Testis (tissue), 2 donors: ENCODE data around the gene FAM13C.

Experiments used
- CTCF ChIP-seq, 3 experiments: fragments of 450-650 bp in 2 of 3; fragments of 200-600 bp in 1 of 3; sonication (generic) in 1 of 3; IDR thresholded peaks; one replicate each; pipeline ENCODE4 v1.5.1; 2016 to 2019; ENCODE audit warnings: antibody characterized with exemption in 3 of 3, mild to moderate bottlenecking in 2 of 3, moderate library complexity in 1 of 3
- POLR2A ChIP-seq: fragments of 450-650 bp; IDR thresholded peaks from one replicate; pipeline ENCODE4 v1.6.1; 2017; ENCODE audit warnings: antibody characterized with exemption, mild to moderate bottlenecking, moderate library complexity

GRCh38 chr10:59266321-59266720 lies 96.0 kb downstream of the FAM13C start:
- TF ChIP-seq POLR2A, result no peak
- TF ChIP-seq CTCF (IDR thresholded peaks at IDR 0.05), result no peak
